OCI-LY7 (cell line): ENCODE data around the gene GLI3. TPM values are rescaled to one million over a fixed set of nuclear protein-coding genes. Genes with fewer than 3 reads are reported as not detected.

Source experiments
- BruUV-seq: library from RNA; stranded (reverse); fragments of 400-500 nt; replicated peaks from 2 replicates; lab custom pipeline; 2021; lab: Mats Ljungman, UMichigan
- CTCF ChIA-PET: fragments of 300-600 bp; sonication (Branson Sonifier 250); formaldehyde crosslinking; loops from one replicate; lab custom pipeline; 2022; ENCODE audit warnings: antibody characterized with exemption; ENCODE audit not compliant: unreplicated experiment; lab: Charles Lee
- POLR2A ChIA-PET: fragments of 300-600 bp; sonication (Branson Sonifier 250); formaldehyde crosslinking; loops from one replicate; lab custom pipeline; 2022; ENCODE audit warnings: antibody characterized with exemption; lab: Charles Lee
- DNase-seq: peaks from one replicate; pipeline ENCODE4 v3.0.0-alpha.2; 2015; ENCODE audit warnings: low spot score
- H2AFZ ChIP-seq: fragments of 200-600 bp; sonication (generic), shearing (Covaris generic); 2 replicates; pipeline ENCODE4 v1.6.1; 2014; ENCODE audit warnings: mild to moderate bottlenecking, antibody characterized with exemption, low read length, moderate library complexity
- H3K27ac ChIP-seq: fragments of 200-600 bp; sonication (generic); 2 replicates; pipeline ENCODE4 v1.5.1; 2014; ENCODE audit warnings: mixed run types, low read depth, mild to moderate bottlenecking, moderate library complexity, low read length, inconsistent platforms; ENCODE audit not compliant: poor library complexity, severe bottlenecking
- H3K36me3 ChIP-seq: fragments of 200-600 bp; sonication (generic); 2 replicates; pipeline ENCODE4 v1.6.1; 2014; ENCODE audit warnings: mild to moderate bottlenecking, antibody characterized with exemption, low read length, moderate library complexity, mixed read lengths; ENCODE audit not compliant: insufficient read depth
- H3K4me1 ChIP-seq: fragments of 200-600 bp; sonication (generic); 2 replicates; pipeline ENCODE4 v1.5.1; 2014; ENCODE audit warnings: mild to moderate bottlenecking, low read length; ENCODE audit not compliant: insufficient read depth, poor library complexity, severe bottlenecking
- H3K4me2 ChIP-seq: fragments of 200-600 bp; sonication (generic); 2 replicates; pipeline ENCODE4 v1.6.1; 2014; ENCODE audit warnings: mild to moderate bottlenecking, low read length
- H3K4me3 ChIP-seq: fragments of 200-600 bp; sonication (generic); 2 replicates; pipeline ENCODE4 v1.5.1; 2014; ENCODE audit warnings: mild to moderate bottlenecking, low read depth, low read length; ENCODE audit not compliant: poor library complexity, severe bottlenecking
- H3K79me2 ChIP-seq: fragments of 200-600 bp; sonication (generic); 2 replicates; pipeline ENCODE4 v1.6.1; 2016; ENCODE audit warnings: low read depth, mild to moderate bottlenecking, low read length, moderate library complexity, mixed read lengths; ENCODE audit not compliant: insufficient read depth
- H3K9me2 ChIP-seq: fragments of 200-600 bp; sonication (generic); 2 replicates; pipeline ENCODE4 v1.6.1; 2016; ENCODE audit warnings: mild to moderate bottlenecking, low read length, mixed read lengths; ENCODE audit not compliant: insufficient read depth
- H3K9me3 ChIP-seq: fragments of 200-600 bp; sonication (generic); 2 replicates; pipeline ENCODE4 v1.6.1; 2014; ENCODE audit warnings: mild to moderate bottlenecking, mixed run types, low read length, mixed read lengths
- H4K20me1 ChIP-seq: fragments of 200-600 bp; sonication (generic); 2 replicates; pipeline ENCODE4 v1.6.1; 2014; ENCODE audit warnings: mild to moderate bottlenecking, antibody characterized with exemption, low read length, moderate library complexity, mixed read lengths; ENCODE audit not compliant: insufficient read depth
- CTCF ChIP-seq: fragments of 200-600 bp; sonication (generic); conservative IDR thresholded peaks from 2 replicates; pipeline ENCODE4 v1.5.1; 2014; ENCODE audit warnings: mild to moderate bottlenecking, antibody characterized with exemption, low read length, moderate library complexity, mixed read lengths
- EZH2phosphoT487 ChIP-seq: fragments of 200-600 bp; sonication (generic); IDR thresholded peaks from 2 replicates; pipeline ENCODE4 v1.6.1; 2018; ENCODE audit warnings: low read depth, borderline replicate concordance, mild to moderate bottlenecking, mixed run types, antibody characterized with exemption, low read length, moderate library complexity, mixed read lengths
- intact Hi-C: fragments of 100-400 bp; cut with micrococcal nuclease; formaldehyde crosslinking; loops from one replicate; pipeline ENCODE4 v1.10.0; 2022; ENCODE audit not compliant: unreplicated experiment
- total RNA-seq, 2 experiments: library from RNA; depleted of rRNA in 1 of 2; stranded (reverse); fragments of >200 nt in 1 of 2; shearing (Covaris generic) in 1 of 2; gene quantifications; 2 replicates each; pipeline ENCODE4 v1.2.3, GENCODE V29; 2014 to 2022

The GLI3 gene
- total RNA-seq, 2 experiments from 2014 or later, result not detected

DNA sequence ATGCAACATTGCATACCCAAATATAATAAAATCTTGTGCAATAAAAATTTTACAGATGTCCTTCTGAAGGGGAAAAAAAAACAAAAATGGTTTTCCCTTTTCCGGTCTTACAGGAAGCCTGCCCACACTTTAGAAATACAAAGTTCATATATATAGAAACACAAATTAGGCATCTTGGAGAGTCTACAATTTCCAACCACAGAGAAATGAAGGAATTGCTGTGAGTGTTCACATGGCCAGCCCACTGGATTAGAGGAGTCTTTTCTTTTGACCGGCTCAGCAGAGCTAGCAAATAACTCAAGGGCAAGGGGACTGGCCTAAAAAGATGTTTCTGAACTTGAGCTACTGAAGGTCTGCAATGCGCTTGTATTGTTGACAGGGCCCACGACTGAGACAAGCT, 92.4 kb downstream of the GLI3 start:
- Histone ChIP-seq H3K9me2 (no peaks in the 10 kb centered on the region), H3K79me2 (no peaks in the 10 kb centered on the region), H4K20me1 (no peaks in the 10 kb centered on the region), H3K4me3 (no peak overlapping the region), H3K4me1 (no peaks in the 10 kb centered on the region), H3K27ac (no peak overlapping the region), H2AFZ (no peak overlapping the region), H3K36me3 (no peaks in the 10 kb centered on the region), H3K4me2 (no peak overlapping the region), H3K9me3 (no peaks in the 10 kb centered on the region)
- TF ChIP-seq CTCF (no peak), EZH2phosphoT487 (no peak)
- BruUV-seq, result no TSS peak
- no peak for DNase-seq
- CTCF ChIA-PET, result no interaction called here
- POLR2A ChIA-PET, result no interaction called here
- intact Hi-C loops, result no loop called here

DNA sequence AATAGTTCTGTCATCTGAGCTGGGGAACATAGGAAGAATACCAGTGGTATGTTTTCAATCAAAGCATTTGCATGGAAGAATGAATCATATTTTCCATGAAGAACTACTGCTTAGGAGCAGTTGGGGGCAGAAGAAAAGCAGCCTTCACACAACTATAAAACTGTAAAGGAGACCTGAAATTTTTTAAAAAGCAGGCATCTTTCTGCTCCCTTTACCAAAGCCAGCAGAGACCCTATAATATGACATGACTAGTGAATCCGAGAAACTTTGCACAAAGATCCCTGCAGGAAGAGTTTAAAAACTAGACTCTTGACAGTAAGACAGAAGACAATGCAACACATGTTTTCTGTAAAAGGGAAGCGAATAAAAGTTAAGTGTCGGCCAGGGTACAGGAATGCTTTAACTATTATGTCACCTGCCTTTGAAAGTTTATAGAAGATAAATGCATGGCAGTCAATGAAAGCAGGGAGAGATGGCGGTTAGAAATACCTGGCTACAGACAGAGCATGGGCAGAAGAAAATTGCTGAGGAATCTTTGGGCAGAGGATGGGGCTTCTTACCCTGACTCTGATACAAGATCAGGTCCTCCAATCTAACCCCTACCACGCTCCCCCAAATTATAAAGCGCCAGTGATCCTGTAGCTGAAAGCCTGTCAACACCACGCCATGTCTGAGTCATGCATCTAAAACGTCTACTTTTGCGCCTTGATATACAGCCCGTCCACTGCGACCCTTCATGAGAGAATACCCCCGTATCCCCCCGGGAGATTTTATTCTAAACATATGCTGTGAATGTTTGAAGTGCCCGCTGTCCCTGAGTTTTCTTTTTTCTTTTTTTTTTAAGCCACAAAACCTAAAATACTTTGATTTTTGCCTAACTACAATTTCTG, 93.1 kb downstream of the GLI3 start:
- Histone ChIP-seq H3K9me3 (no peaks in the 10 kb centered on the region), H3K4me2 (no peak overlapping the region), H4K20me1 (no peaks in the 10 kb centered on the region), H2AFZ (no peak overlapping the region), H3K79me2 (no peaks in the 10 kb centered on the region), H3K9me2 (no peaks in the 10 kb centered on the region), H3K4me1 (no peaks in the 10 kb centered on the region), H3K27ac (no peak overlapping the region), H3K36me3 (no peaks in the 10 kb centered on the region), H3K4me3 (no peak overlapping the region)
- CTCF ChIA-PET, result no interaction called here
- no TSS peak for BruUV-seq
- no peak for DNase-seq
- TF ChIP-seq CTCF, result no peak
- no peak for TF ChIP-seq EZH2phosphoT487
- POLR2A ChIA-PET, result interaction anchor here (0.6 kb wide), 1 partner anchor 202 kb away, joined by 3 read pairs; no protein-coding TSS in a partner anchor
- intact Hi-C loops, result no loop called here

- Histone ChIP-seq H3K79me2 (no peaks in the 10 kb centered on the region), H3K9me3 (no peaks in the 10 kb centered on the region), H3K9me2 (no peaks in the 10 kb centered on the region), H3K4me3 (no peak overlapping the region), H3K36me3 (no peaks in the 10 kb centered on the region), H4K20me1 (no peaks in the 10 kb centered on the region), H3K4me1 (no peaks in the 10 kb centered on the region), H2AFZ (no peak overlapping the region), H3K27ac (no peak overlapping the region), H3K4me2 (no peak overlapping the region)
- POLR2A ChIA-PET, result interaction anchor here (0.7 kb wide), 1 partner anchor 477 kb away, joined by 5 read pairs; no protein-coding TSS in a partner anchor
- CTCF ChIA-PET, result no interaction called here
- no peak for TF ChIP-seq CTCF
- TF ChIP-seq EZH2phosphoT487, result no peak
- no TSS peak for BruUV-seq
- intact Hi-C loops, result no loop called here
- DNase-seq, result no peak
Observed at GRCh38 chr7:42142089-42142488, 94.9 kb downstream of the GLI3 start.
